IMR-90 (cell line): Measurements from ENCODE around the gene DTHD1. TPM values are rescaled to one million over a fixed set of nuclear protein-coding genes. Genes with fewer than 3 reads are reported as not detected.
A peak's percentile ranks its signal among the peaks of the same experiment; 100 is the strongest.

Source experiments
- ATAC-seq: fragments of 200-7000 bp; cut with Tn5 transposase; 2 replicates; pipeline ENCODE4 v1.9.1; 2020; ENCODE audit warnings: low read depth, mild to moderate bottlenecking, moderate library complexity
- BruUV-seq: library from RNA; stranded (reverse); fragments of 400-500 nt; replicated peaks from 2 replicates; lab custom pipeline; 2021; lab: Mats Ljungman, UMichigan
- CTCF ChIA-PET: fragments of 300-600 bp; formaldehyde crosslinking; extraction: SDS; loops from one replicate; lab custom pipeline; 2021; ENCODE audit warnings: antibody characterized with exemption; lab: Yijun Ruan, JAX
- POLR2A ChIA-PET: fragments of 300-600 bp; sonication (Branson Sonifier 250); formaldehyde crosslinking; loops from one replicate; lab custom pipeline; 2022; ENCODE audit warnings: antibody characterized with exemption; ENCODE audit not compliant: unreplicated experiment; lab: Charles Lee
- DNase-seq: peaks from one replicate; pipeline ENCODE4 v3.0.0; 2013
- H2AFZ ChIP-seq: replicated peaks from 2 replicates; pipeline ENCODE3; 2013; ENCODE audit warnings: low read length, mild to moderate bottlenecking; ENCODE audit not compliant: poor library complexity
- H2AK5ac ChIP-seq: 2 replicates; pipeline ENCODE4 v1.6.1; 2013; ENCODE audit warnings: low read depth, low read length, inconsistent platforms
- H2AK9ac ChIP-seq: replicated peaks from 2 replicates; pipeline ENCODE3; 2013; ENCODE audit warnings: mild to moderate bottlenecking, low read depth, low read length, moderate library complexity; ENCODE audit not compliant: poor library complexity
- H2BK120ac ChIP-seq: 2 replicates; pipeline ENCODE4 v1.6.1; 2013; ENCODE audit warnings: low read depth, low read length, inconsistent platforms
- H2BK15ac ChIP-seq: 3 replicates; pipeline ENCODE4 v1.6.1; 2013; ENCODE audit warnings: low read depth, low read length, inconsistent platforms
- H2BK20ac ChIP-seq: 2 replicates; pipeline ENCODE4 v1.6.1; 2013; ENCODE audit warnings: low read depth, mild to moderate bottlenecking, inconsistent platforms, low read length, moderate library complexity
- H2BK5ac ChIP-seq: 2 replicates; pipeline ENCODE4 v1.6.1; 2013; ENCODE audit warnings: mild to moderate bottlenecking, low read depth, low read length, inconsistent platforms; ENCODE audit not compliant: poor library complexity, severe bottlenecking
- H3K14ac ChIP-seq: replicated peaks from 2 replicates; pipeline ENCODE4 v1.6.1; 2013; ENCODE audit warnings: low read depth, low read length, inconsistent platforms
- H3K18ac ChIP-seq: 2 replicates; pipeline ENCODE4 v1.6.1; 2013; ENCODE audit warnings: low read depth, low read length, control low read depth
- H3K23ac ChIP-seq: 2 replicates; pipeline ENCODE4 v1.6.1; 2013; ENCODE audit warnings: low read depth, low read length, inconsistent platforms
- H3K27ac ChIP-seq: 2 replicates; pipeline ENCODE4 v1.5.1; 2013; ENCODE audit warnings: mild to moderate bottlenecking, control low read depth, low read length; ENCODE audit not compliant: insufficient read depth
- H3K27me3 ChIP-seq: 2 replicates; pipeline ENCODE4 v1.6.1; 2013; ENCODE audit warnings: low read length; ENCODE audit not compliant: control insufficient read depth, insufficient read depth
- H3K36me3 ChIP-seq: 2 replicates; pipeline ENCODE4 v1.6.1; 2013; ENCODE audit warnings: low read length, mixed read lengths; ENCODE audit not compliant: control insufficient read depth, insufficient read depth
- H3K4ac ChIP-seq: 2 replicates; pipeline ENCODE4 v1.6.1; 2013; ENCODE audit warnings: low read depth, low read length, inconsistent platforms
- H3K4me1 ChIP-seq: 2 replicates; pipeline ENCODE4 v1.6.1; 2013; ENCODE audit warnings: low read length, mixed read lengths; ENCODE audit not compliant: control insufficient read depth, insufficient read depth
- H3K4me2 ChIP-seq: 2 replicates; pipeline ENCODE4 v1.6.1; 2013; ENCODE audit warnings: low read depth, mild to moderate bottlenecking, control low read depth, low read length, moderate library complexity
- H3K4me3 ChIP-seq: 2 replicates; pipeline ENCODE4 v1.5.1; 2013; ENCODE audit warnings: low read depth, mild to moderate bottlenecking, control low read depth, low read length, moderate library complexity; ENCODE audit not compliant: insufficient read depth
- H3K56ac ChIP-seq: 2 replicates; pipeline ENCODE4 v1.6.1; 2013; ENCODE audit warnings: low read length, inconsistent platforms; ENCODE audit not compliant: insufficient read depth; ENCODE audit errors: extremely low read depth
- H3K79me1 ChIP-seq, 2 experiments: 2 replicates each; pipeline ENCODE4 v1.6.1; 2013; ENCODE audit warnings: low read length in 2 of 2, inconsistent platforms in 1 of 2, low read depth in 1 of 2
- H3K9ac ChIP-seq: 2 replicates; pipeline ENCODE4 v1.6.1; 2013; ENCODE audit warnings: low read depth, low read length, control low read depth
- H3K9me1 ChIP-seq: 2 replicates; pipeline ENCODE4 v1.6.1; 2013; ENCODE audit warnings: low read length, inconsistent platforms; ENCODE audit not compliant: insufficient read depth
- H3K9me3 ChIP-seq: 2 replicates; pipeline ENCODE4 v1.6.1; 2013; ENCODE audit warnings: low read length; ENCODE audit not compliant: control insufficient read depth, insufficient read depth
- H4K20me1 ChIP-seq: 2 replicates; pipeline ENCODE4 v1.6.1; 2013; ENCODE audit warnings: low read length, inconsistent platforms; ENCODE audit not compliant: insufficient read depth
- H4K5ac ChIP-seq: 2 replicates; pipeline ENCODE4 v1.6.1; 2013; ENCODE audit warnings: mild to moderate bottlenecking, low read depth, low read length, control low read depth
- H4K8ac ChIP-seq, 2 experiments: 2 replicates each; pipeline ENCODE4 v1.6.1; 2013; ENCODE audit warnings: low read depth in 2 of 2, low read length in 2 of 2, control low read depth in 1 of 2, inconsistent platforms in 1 of 2
- H4K91ac ChIP-seq: 2 replicates; pipeline ENCODE4 v1.6.1; 2013; ENCODE audit warnings: low read depth, low read length, inconsistent platforms; ENCODE audit not compliant: insufficient read depth
- CEBPB ChIP-seq: IDR thresholded peaks from 2 replicates; pipeline ENCODE4 v1.6.1; 2012; ENCODE audit warnings: low read depth, low read length, improper control_type of control experiment
- RAD21 ChIP-seq: IDR thresholded peaks from 2 replicates; pipeline ENCODE4 v1.6.1; 2012; ENCODE audit warnings: low read length, improper control_type of control experiment
- WGBS, 2 experiments: methylation state at CpG; one replicate each; pipeline versions ENCODE4 v1.1.5 to v1.1.7; 2013; ENCODE audit warnings: missing lambda C conversion rate in 2 of 2; ENCODE audit not compliant: insufficient read length in 1 of 2; ENCODE audit errors: extremely low coverage in 2 of 2; 5-methylcytosine and 5-hydroxymethylcytosine counted together
- dilution Hi-C: fragments of 300-500 bp; cut with HindIII; formaldehyde crosslinking; loops from one replicate; pipeline ENCODE4 v1.14.3; 2018; ENCODE audit warnings: low sequenced_read_pairs; ENCODE audit not compliant: unreplicated experiment
- in situ Hi-C: fragments of 300-500 bp; cut with MboI; formaldehyde crosslinking; loops from 3 replicates; pipeline ENCODE4 v1.14.3; 2019; ENCODE audit warnings: low sequenced_read_pairs, inconsistent platforms, mixed read lengths
- intact Hi-C: fragments of 100-400 bp; cut with micrococcal nuclease; formaldehyde crosslinking; loops from 2 replicates; pipeline ENCODE4 v1.10.0; 2022
- polyA plus RNA-seq, 3 experiments: library from polyadenylated mRNA; depleted of rRNA; stranded (reverse); fragments of >200 nt; gene quantifications; 2 replicates each; pipeline ENCODE4 v1.2.3, GENCODE V29; 2012; ENCODE audit warnings: low replicate concordance in 1 of 3
- total RNA-seq: library from RNA; depleted of rRNA; stranded (reverse); fragments of >200 nt; gene quantifications from 2 replicates; pipeline ENCODE4 v1.2.3, GENCODE V29; 2012

The DTHD1 gene
- total and polyA plus RNA-seq, 2 of the 4 experiments (the other 2 are of a cell fraction): not detected

GRCh38 chr4:36292556-36293188 lies 11.3 kb downstream of the DTHD1 start:
- H3K9me1 ChIP-seq: no peaks in the 10 kb centered on the region
- WGBS, 2 experiments: no CpG with 5 or more reads among the region's 7 CpGs

More at GRCh38 chr4:36292556-36293188, 11.3 kb downstream of the DTHD1 start:
- ATAC-seq (no peak), DNase-seq (no peak)
- Histone ChIP-seq H3K4me2 (no peak overlapping the region), H3K4ac (no peak overlapping the region), H3K4me1 (no peaks in the 10 kb centered on the region), H3K18ac (no peak overlapping the region), H3K56ac (no peak overlapping the region), H2BK120ac (no peak overlapping the region), H4K91ac (no peak overlapping the region), H3K23ac (no peak overlapping the region), H4K20me1 (no peaks in the 10 kb centered on the region), H2BK5ac (no peak overlapping the region), H3K14ac (no peak overlapping the region), H2AK5ac (no peak overlapping the region), H3K9ac (no peak overlapping the region), H3K27ac (no peak overlapping the region), H3K27me3 (no peaks in the 10 kb centered on the region), H3K79me1 (no peaks in the 10 kb centered on the region), H2AK9ac (no peak overlapping the region), H3K36me3 (no peaks in the 10 kb centered on the region), H2BK20ac (no peak overlapping the region), H3K9me3 (no peaks in the 10 kb centered on the region), H4K5ac (no peak overlapping the region), H4K8ac (no peak overlapping the region), H2BK15ac (no peak overlapping the region), H3K4me3 (no peak overlapping the region), H2AFZ (no peak overlapping the region)
- ChIA-PET CTCF (no interaction called here), POLR2A (no interaction called here)
- intact Hi-C loops (no loop called here), in situ Hi-C loops (no loop called here), dilution Hi-C loops (no loop called here)
- peak; percentile 11; the same call in 1 of the 2 replicates for TF ChIP-seq CEBPB
- no peak for TF ChIP-seq RAD21
- BruUV-seq: no TSS peak
